GM13976 (cell line): ENCODE data around the gene CACNA1H.

Source experiments
- DNase-seq: peaks from one replicate; pipeline ENCODE4 v3.0.0; 2012; ENCODE audit warnings: low spot score
- CTCF ChIP-seq: IDR thresholded peaks from 2 replicates; pipeline ENCODE4 v1.5.1; 2012; ENCODE audit warnings: borderline replicate concordance, mild to moderate bottlenecking; ENCODE audit not compliant: insufficient read depth; ENCODE audit errors: extremely low read depth, missing control alignments, control extremely low read depth
- in situ Hi-C: fragments of 300-500 bp; cut with MboI; formaldehyde crosslinking; loops from one replicate; pipeline ENCODE4 v1.12.0; 2022; ENCODE audit warnings: low sequenced_read_pairs, mixed read lengths, inconsistent platforms; ENCODE audit not compliant: unreplicated experiment

The CACNA1H gene

GRCh38 chr16:1213231-1213630, 60.3 kb downstream of the CACNA1H start:
- DNase-seq, result no peak
- in situ Hi-C loops, result loop anchor here (25.0 kb wide), 1 partner anchor 99 kb away; the partner anchor contains the start of gene UBE2I
- no peak for TF ChIP-seq CTCF

- no peak for DNase-seq
- in situ Hi-C loops, result loop anchor here (25.0 kb wide), 1 partner anchor 98 kb away; the partner anchor contains the start of gene UBE2I
- no peak for TF ChIP-seq CTCF
Measured at GRCh38 chr16:1213796-1214372, 61.0 kb downstream of the CACNA1H start.

- in situ Hi-C loops, result loop anchor here (25.0 kb wide), 1 partner anchor 98 kb away; the partner anchor contains the start of gene UBE2I
- no peak for TF ChIP-seq CTCF
- DNase-seq, result no peak
Measured at GRCh38 chr16:1214719-1215118, 61.8 kb downstream of the CACNA1H start.

- TF ChIP-seq CTCF, result no peak
- in situ Hi-C loops, result loop anchor here (25.0 kb wide), 1 partner anchor 97 kb away; the partner anchor contains the start of gene UBE2I
- no peak for DNase-seq
Measured at GRCh38 chr16:1215574-1216295, 62.8 kb downstream of the CACNA1H start.

GRCh38 chr16:1216296-1216619, 63.4 kb downstream of the CACNA1H start:
- no peak for TF ChIP-seq CTCF
- in situ Hi-C loops, result loop anchor here (25.0 kb wide), 1 partner anchor 96 kb away; the partner anchor contains the start of gene UBE2I
- no peak for DNase-seq

GRCh38 chr16:1216681-1217400, 63.9 kb downstream of the CACNA1H start:
- no peak for TF ChIP-seq CTCF
- in situ Hi-C loops, result loop anchor here (25.0 kb wide), 1 partner anchor 95 kb away; the partner anchor contains the start of gene UBE2I
- no peak for DNase-seq
